NOMO-1 (cell line): ENCODE data around the gene COX14.
"Not testable (repeated sequence)": the region's sequence is repeated elsewhere in the genome, so short reads cannot be mapped to it uniquely, and the experiment has no call there.

ENCODE experiments used
- DNase-seq, 2 experiments: peaks; one replicate each; lab custom pipeline; 2025; ENCODE audit not compliant: unreplicated experiment in 2 of 2; lab: John Stamatoyannopoulos, UW

The COX14 gene

GRCh38 chr12:50107416-50108268 lies 4.4 kb upstream of the COX14 start:
- DNase-seq, result no peak

GRCh38 chr12:50109319-50109718 lies 2.7 kb upstream of the COX14 start:
- DNase-seq, result no peak

GRCh38 chr12:50110127-50110761 lies 1.8 kb upstream of the COX14 start:
- DNase-seq, result no peak

DNA sequence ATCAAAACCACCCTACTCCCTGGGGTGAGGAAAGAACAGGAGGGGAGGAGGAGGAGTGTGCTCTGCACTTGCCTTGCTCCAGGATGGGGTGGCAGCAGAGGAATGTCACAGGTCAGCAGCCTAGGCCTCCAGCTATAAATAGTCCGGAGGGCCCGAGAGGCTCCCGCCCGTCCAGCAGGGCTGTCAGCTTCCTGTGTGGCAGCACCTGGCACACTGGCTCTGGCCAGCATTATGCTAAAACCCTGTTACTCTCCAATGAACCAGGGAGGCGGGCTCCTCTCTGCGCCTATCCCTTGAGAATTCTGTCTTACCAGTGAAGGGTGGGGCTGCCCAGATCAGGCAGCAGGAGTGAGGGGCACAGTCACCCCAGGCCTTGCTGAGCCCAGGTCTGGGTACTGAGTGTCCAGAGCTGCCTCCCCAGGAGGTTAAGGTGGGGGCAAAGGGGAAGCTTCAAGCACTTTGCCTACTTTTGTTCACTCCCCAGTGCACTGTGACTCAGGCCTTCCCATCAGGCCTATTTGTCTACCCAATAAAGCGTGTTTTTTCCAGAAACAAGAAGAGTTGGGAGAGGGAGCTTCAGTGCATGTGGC lies 1.2 kb upstream of the COX14 start:
- no peak for DNase-seq

DNA sequence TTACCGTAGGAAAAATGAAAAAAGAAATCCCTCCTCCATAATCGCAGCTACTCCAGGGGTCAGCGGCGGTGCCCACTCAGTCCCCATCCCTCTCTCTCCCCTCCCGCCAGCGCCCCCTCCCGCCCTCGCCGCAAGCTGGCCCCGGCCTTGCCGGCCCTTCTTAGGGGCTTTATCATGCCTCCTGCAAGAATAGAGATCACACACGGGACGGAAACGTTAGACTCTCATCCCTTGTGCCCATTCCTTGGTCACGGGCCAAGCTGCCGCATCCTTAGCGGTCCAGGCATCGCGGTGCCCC lies 692 bp upstream of the COX14 start:
- no peak for DNase-seq

GRCh38 chr12:50112456-50113218 lies 601 bp downstream of the COX14 start:
- DNase-seq, result peak; percentile 65 to 70

DNA sequence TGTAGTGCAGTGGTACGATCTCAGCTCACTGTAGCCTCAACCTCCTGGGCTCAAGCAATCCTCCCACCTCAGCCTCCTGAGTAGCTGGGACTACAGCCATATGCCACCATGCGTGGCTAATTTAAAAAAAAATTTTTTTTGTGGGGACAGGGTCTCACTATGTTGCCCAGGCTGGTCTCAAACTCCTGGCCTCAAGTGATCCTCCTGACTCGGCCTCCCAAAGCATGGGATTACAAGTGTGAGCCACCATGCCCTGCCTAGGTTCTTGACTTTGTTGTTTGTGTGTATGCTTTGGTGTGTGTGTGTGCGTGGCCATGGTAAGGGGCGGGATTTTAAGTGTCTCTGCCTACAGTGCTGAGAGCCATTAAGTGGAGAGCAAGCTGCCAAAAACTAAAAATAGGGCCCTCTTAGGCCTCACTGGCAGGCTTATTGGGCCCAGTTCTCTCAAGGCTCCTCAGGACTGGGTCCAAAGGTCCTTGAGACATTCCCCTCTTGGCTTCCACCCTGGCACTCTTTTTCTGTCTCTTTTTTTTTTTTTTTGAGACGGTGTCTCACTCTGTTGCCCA lies 5.1 kb downstream of the COX14 start:
- no peak for DNase-seq

DNA sequence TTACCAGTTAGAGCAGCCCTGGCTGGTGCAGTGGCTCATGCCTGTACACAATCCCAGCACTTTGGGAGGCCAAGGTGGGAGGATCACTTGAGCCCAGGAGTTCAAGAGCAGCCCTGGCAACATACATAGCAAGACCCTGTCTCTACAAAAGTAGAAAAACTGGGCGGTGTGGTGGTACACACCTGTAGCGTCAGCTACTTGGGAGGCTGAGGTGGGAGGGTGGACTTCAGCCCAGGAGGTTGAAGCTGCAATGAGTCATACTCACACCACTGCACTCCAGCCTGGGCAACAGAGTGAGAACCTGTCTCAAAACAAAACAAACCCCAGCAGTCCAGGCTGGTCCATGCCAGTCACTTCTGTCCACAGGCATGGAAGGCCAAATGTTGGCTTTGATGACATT lies 7.4 kb downstream of the COX14 start:
- no peak for DNase-seq

DNA sequence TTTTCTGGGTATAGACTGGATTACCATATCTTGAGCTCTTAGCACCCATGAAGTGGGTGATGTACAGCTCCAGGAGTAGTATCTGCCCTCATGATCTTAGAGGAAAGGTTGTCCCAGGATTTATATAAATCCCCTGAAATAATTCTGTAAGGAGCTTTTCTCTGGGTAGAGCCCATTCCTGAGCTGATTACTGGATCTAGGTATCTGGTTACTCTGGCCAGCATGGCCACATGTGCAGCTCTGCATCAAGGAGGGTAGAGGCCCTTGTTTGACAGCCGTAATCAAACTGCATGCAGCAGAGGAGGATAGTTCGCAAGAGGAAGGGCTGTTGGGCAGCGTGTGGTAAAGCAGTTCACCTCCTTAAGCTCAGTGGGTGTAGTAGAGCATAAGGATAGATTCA lies 8.5 kb downstream of the COX14 start:
- DNase-seq, result no peak

GRCh38 chr12:50120953-50121352 lies 8.9 kb downstream of the COX14 start:
- no peak for DNase-seq

DNA sequence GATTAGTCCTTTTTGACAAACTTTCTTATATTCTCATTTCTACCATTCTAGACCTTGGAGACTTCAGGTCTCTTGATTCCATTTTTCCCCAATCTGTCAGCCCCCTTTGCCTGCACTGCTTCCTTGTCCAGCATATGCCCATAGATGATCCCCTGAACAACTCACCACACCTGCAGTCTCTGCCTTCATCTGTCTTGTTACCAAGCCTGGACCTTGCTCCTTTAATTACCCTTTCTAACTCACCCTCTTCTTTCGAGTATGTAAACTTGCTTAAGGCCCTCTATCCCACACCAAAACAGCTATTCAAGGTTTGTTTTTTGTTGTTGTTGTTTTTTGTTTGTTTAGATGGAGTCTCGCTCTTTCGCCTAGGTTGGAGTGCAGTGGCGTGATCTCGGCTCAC lies 9.6 kb downstream of the COX14 start:
- DNase-seq, result no peak

DNA sequence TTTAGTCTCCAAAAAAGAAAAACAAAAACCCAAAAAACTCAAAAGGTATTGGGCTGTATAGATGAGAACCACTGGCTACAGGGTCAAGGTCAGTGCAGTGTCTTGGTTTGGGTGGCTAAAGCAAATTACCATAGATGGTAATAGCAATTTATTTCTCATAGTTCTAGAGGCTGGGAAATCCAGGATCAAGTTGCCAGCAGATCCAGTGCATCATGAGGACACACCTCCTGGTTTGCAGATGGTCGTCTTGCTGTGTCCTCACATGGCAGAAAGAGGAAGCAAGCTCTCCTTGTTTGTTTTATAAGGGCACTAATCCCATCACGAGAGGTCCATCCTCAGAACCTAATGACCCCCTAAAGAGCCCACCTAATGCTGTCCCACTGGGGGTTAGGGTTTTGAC lies 11.2 kb downstream of the COX14 start:
- DNase-seq, result no peak

DNA sequence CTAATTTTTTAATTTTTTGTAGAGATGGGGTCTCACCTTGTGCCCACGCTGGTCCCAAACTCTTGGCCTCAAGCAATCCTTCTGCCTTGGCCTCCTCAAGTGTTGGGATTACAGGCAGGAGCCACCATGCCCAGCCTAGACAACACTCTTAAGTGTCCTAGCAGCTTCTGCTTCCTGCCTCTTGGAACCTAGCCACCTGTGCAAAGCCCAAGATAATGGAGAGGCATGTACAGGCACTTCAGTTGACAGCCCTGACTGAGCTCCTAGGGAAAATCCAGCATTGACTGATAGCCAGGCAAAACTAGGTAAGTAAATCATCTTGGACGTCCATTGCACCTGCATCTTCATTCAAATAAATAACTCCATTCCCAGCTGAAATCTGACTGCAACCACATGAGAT lies 15.5 kb downstream of the COX14 start:
- DNase-seq, result no peak

- DNase-seq, result no peak
Observed at GRCh38 chr12:50129290-50129689, 17.3 kb downstream of the COX14 start.

DNA sequence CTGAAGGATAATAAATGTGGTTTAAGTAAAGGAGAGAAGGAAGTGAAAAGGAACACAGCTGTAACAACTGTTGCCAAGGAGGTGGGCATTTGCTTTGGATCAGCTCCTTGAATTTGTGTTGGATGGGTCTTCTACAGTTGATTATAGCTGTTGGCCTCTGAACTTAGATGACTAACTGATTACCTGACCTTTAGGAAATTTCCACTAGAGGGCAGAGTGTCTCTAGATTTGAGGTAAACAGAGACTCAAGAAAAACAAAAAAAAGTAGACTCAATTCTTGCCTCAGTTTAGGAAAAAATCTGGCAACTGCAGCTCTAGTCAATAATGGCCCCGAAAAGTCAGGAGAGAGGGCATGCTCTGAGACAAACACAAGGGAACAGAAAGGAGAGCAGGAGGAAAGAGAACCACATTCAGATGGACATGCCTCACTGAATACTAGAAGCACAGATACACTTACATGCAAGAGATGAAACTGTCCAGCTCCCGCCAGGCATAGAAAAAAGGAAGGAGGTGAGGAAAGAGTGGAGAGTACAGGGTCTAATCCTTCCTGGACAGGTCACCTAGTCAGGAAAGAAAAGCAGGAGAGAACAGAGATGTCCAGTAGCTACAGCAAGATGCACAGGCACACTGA lies 20.6 kb downstream of the COX14 start:
- DNase-seq, result peak in 1 of 2 experiments; percentile 12

- no peak for DNase-seq
Observed at GRCh38 chr12:50142993-50143392, 31.0 kb downstream of the COX14 start.

GRCh38 chr12:50145439-50145838 lies 33.4 kb downstream of the COX14 start:
- no peak for DNase-seq

DNA sequence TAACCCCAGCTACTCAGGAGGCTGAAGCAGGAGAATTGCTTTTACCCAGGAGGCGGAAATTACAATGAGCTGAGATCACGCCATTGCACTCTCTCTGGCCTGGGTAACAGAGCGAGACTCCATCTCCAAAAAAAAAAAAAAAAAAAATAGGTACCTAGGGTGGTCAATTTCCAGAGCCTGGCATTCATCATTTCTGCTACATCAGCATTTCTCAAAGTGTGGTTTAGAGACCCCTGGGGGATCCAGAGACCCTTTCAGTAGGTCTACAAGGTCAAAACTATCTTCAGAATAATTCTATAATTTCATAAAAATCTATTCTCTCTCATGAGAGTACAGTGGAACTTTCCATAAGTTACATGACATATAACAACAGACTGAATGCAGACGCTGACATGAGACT lies 35.2 kb downstream of the COX14 start:
- no peak for DNase-seq

GRCh38 chr12:50148011-50148410 lies 36.0 kb downstream of the COX14 start:
- not testable (repeated sequence) for DNase-seq

DNA sequence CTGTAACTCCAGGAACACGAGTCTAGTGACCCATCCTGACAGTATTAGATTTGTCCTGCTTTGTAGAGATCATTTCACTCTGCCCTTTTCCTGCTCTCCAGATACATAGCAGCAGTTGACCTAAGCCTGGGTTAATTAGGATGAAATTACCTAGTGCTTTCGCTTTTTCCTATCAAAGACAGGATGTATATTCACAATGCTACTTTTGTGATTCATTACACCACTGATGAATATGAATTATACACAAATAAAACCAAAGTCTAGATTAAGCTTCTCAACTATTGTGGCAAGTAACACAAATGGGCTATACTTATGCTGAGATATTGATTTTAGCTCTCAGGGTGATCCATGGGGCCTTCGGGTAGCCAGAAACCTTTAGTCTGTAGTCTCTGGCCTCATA lies 37.3 kb downstream of the COX14 start:
- DNase-seq, result no peak
